SU-DHL-6 (cell line): ENCODE measurements around the gene GSC2.

Source experiments
- H2AFZ ChIP-seq: fragments of 200-600 bp; sonication (generic); 2 replicates; pipeline ENCODE4 v1.6.1; 2014; ENCODE audit warnings: low read depth, mild to moderate bottlenecking, moderate library complexity, mixed read lengths, antibody characterized with exemption, low read length; ENCODE audit not compliant: severe bottlenecking
- H3F3A ChIP-seq: fragments of 200-600 bp; shearing (Covaris generic); 2 replicates; pipeline ENCODE4 v1.6.0; 2016; ENCODE audit warnings: antibody characterized with exemption, mild to moderate bottlenecking; ENCODE audit not compliant: insufficient read depth
- H3K27ac ChIP-seq: fragments of 200-600 bp; sonication (generic); 2 replicates; pipeline ENCODE4 v1.5.1; 2016; ENCODE audit warnings: low read depth, mild to moderate bottlenecking, low read length, moderate library complexity, mixed read lengths
- H3K27me3 ChIP-seq: fragments of 200-600 bp; sonication (generic), shearing (Covaris generic); 2 replicates; pipeline ENCODE4 v1.6.0; 2014; ENCODE audit warnings: mild to moderate bottlenecking, low read length
- H3K36me3 ChIP-seq: fragments of 200-600 bp; sonication (generic); 2 replicates; pipeline ENCODE4 v1.6.1; 2014; ENCODE audit warnings: mild to moderate bottlenecking, low read length, mixed read lengths
- H3K4me2 ChIP-seq: fragments of 300-600, 200-600 bp; shearing (Covaris generic), sonication (generic); 2 replicates; pipeline ENCODE4 v1.6.0; 2014; ENCODE audit warnings: low read length, low read depth, mild to moderate bottlenecking; ENCODE audit not compliant: poor library complexity, severe bottlenecking
- H3K4me3 ChIP-seq: fragments of 200-600 bp; sonication (generic); 2 replicates; pipeline ENCODE4 v1.5.1; 2014; ENCODE audit warnings: antibody characterized with exemption, low read length, mild to moderate bottlenecking, mixed read lengths; ENCODE audit not compliant: insufficient read depth, poor library complexity, severe bottlenecking
- H3K79me2 ChIP-seq: fragments of 200-600 bp; sonication (generic); 2 replicates; pipeline ENCODE4 v1.6.1; 2014; ENCODE audit warnings: mild to moderate bottlenecking, low read length, moderate library complexity; ENCODE audit not compliant: insufficient read depth
- H3K9ac ChIP-seq: fragments of 200-600 bp; sonication (generic); 2 replicates; pipeline ENCODE4 v1.7.0; 2014; ENCODE audit warnings: mild to moderate bottlenecking, low read length
- H3K9me2 ChIP-seq: fragments of 200-600 bp; sonication (generic); replicated peaks from 2 replicates; pipeline ENCODE4 v1.6.1; 2014; ENCODE audit warnings: low read length; ENCODE audit not compliant: insufficient read depth
- H3K9me3 ChIP-seq: fragments of 200-600 bp; sonication (generic); 2 replicates; pipeline ENCODE4 v1.6.1; 2014; ENCODE audit warnings: low read length, mixed read lengths; ENCODE audit not compliant: insufficient read depth
- H4K20me1 ChIP-seq: fragments of 200-600 bp; sonication (generic); 2 replicates; pipeline ENCODE4 v1.6.1; 2014; ENCODE audit warnings: low read depth, mild to moderate bottlenecking, antibody characterized with exemption, low read length, moderate library complexity, mixed read lengths
- CTCF ChIP-seq: fragments of 200-600 bp; sonication (generic); IDR thresholded peaks from one replicate; pipeline ENCODE4 v1.5.1; 2017; ENCODE audit warnings: antibody characterized with exemption, mild to moderate bottlenecking, low read length, moderate library complexity; ENCODE audit not compliant: insufficient read depth, poor library complexity, severe bottlenecking
- EZH2phosphoT487 ChIP-seq: fragments of 200-600 bp; sonication (generic), shearing (Covaris generic); conservative IDR thresholded peaks from 2 replicates; pipeline ENCODE4 v1.6.1; 2018; ENCODE audit warnings: mild to moderate bottlenecking, antibody characterized with exemption, low read length, moderate library complexity, mixed read lengths

The GSC2 gene

DNA sequence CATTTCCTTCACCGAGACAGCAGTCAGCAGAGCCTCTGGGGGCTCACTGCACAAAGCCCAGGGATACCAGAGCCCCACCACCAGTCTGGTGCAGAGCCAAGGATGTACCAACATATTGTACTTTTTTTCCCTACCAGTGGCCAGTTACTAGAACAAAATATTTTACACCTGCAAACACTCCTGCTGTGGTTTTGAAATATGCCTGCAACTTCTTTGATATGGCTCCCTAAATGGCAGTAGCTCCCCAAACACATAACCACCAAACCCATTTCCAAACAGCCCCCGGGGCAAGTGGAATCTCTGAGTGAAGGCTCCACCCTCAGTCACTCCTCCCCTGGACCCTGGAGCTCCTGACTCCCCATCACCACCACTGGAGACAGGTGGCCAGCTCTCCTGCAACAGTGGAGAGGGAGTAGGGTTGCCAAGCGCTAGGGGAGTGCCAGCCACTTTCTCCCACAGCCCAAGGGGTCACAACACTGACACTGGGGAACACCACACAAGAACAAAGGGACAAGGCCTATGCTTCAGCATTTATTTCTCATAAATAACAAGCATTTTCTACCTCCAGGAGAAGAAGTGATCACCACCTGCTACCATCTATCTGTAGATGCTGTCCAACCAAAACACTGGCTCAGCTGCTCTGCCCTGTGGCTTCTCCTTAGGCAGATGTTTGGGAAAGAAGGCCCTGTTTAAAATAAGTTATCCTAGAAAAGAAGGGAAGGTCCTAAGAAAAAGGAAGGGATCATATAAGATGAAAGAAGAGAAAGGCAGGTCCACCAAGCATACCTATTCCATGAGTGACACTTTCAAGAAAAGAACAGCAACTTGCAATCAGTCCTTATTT, 43.0 kb downstream of the GSC2 start:
- H3K27me3 ChIP-seq, result no peaks in the 10 kb centered on the region
- H3K36me3 ChIP-seq, result no peaks in the 10 kb centered on the region
- no peak for TF ChIP-seq CTCF
- TF ChIP-seq EZH2phosphoT487, result no peak
- no peaks in the 10 kb centered on the region for H3F3A ChIP-seq
- H3K9me3 ChIP-seq, result no peaks in the 10 kb centered on the region
- no peak overlapping the region for H2AFZ ChIP-seq
- H3K4me2 ChIP-seq, result no peak overlapping the region
- H3K4me3 ChIP-seq, result no peak overlapping the region
- peaks cover 28% of the 10 kb centered on the region for H3K79me2 ChIP-seq
- H3K9me2 ChIP-seq, result no peaks in the 10 kb centered on the region
- H4K20me1 ChIP-seq, result no peaks in the 10 kb centered on the region
- no peak overlapping the region for H3K27ac ChIP-seq
- no peak overlapping the region for H3K9ac ChIP-seq

- H3K36me3 ChIP-seq, result no peaks in the 10 kb centered on the region
- no peaks in the 10 kb centered on the region for H3K27me3 ChIP-seq
- H3K9me2 ChIP-seq, result no peaks in the 10 kb centered on the region
- H3K4me2 ChIP-seq, result no peak overlapping the region
- H3K27ac ChIP-seq, result no peak overlapping the region
- no peak for TF ChIP-seq CTCF
- no peak for TF ChIP-seq EZH2phosphoT487
- H4K20me1 ChIP-seq, result no peaks in the 10 kb centered on the region
- no peak overlapping the region for H3K9ac ChIP-seq
- no peak overlapping the region for H3K4me3 ChIP-seq
- no peak overlapping the region for H2AFZ ChIP-seq
- no peaks in the 10 kb centered on the region for H3F3A ChIP-seq
- H3K9me3 ChIP-seq, result no peaks in the 10 kb centered on the region
- H3K79me2 ChIP-seq, result peaks cover 28% of the 10 kb centered on the region
Measured at GRCh38 chr22:19105867-19106802, 44.0 kb downstream of the GSC2 start.

DNA sequence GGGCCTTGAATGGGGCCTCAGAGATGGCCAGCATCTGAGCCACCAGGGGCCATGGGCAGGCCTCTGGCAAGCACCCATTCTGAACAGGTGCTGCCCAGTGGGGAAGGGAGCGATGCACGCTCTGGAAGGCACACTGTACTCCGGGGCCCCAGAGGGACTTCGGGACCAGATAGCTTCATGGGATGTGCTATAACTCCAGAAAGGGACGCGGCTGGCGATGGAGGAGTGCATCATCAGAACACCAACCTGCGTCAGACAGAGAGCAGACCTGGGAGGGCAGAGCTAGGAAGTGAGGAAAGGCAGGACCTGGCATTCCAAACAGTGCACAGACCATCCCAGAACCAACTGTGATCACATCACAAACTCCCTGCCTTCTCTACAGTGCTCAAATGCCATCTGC, 44.6 kb downstream of the GSC2 start:
- Histone ChIP-seq H3K9ac (no peak overlapping the region), H3K9me3 (no peaks in the 10 kb centered on the region), H3K36me3 (no peaks in the 10 kb centered on the region), H3K9me2 (no peaks in the 10 kb centered on the region), H3F3A (no peaks in the 10 kb centered on the region), H3K4me2 (no peak overlapping the region), H2AFZ (no peak overlapping the region), H3K27me3 (no peaks in the 10 kb centered on the region), H4K20me1 (no peaks in the 10 kb centered on the region), H3K79me2 (peaks cover 28% of the 10 kb centered on the region), H3K4me3 (no peak overlapping the region), H3K27ac (no peak overlapping the region)
- TF ChIP-seq CTCF, result no peak
